Spleen (tissue), 7 donors: ENCODE measurements around the gene TMEM131L.

Experiments
- CTCF ChIP-seq, 11 experiments: fragments of 200-600 bp in 7 of 11; fragments of 450-650 bp in 4 of 11; sonication (generic) in 4 of 11; IDR thresholded peaks in 8 of 11; conservative IDR thresholded peaks in 3 of 11; 1 replicate in 7 of 11; 2 replicates in 4 of 11; pipeline versions ENCODE4 v1.4.0 to v1.8.0; 2016 to 2021; ENCODE audit warnings: antibody characterized with exemption in 11 of 11, inconsistent platforms in 4 of 11, mild to moderate bottlenecking in 1 of 11
- POLR2A ChIP-seq, 3 donors: fragments of 450-650 bp; IDR thresholded peaks; one replicate each; pipeline ENCODE4 v1.5.1; 2017; ENCODE audit warnings: antibody characterized with exemption in 3 of 3, mild to moderate bottlenecking in 1 of 3
- donor health status: DM: no; HTN: no; CAD: no; lungs with moderate emphysema.
- donor health status: DM: no; HTN: no; CAD: no.
- donor health status: DM: no; HTN: no; CAD: no.

- TF ChIP-seq CTCF (IDR thresholded peaks at IDR 0.05 in 8 of 11, conservative IDR thresholded peaks at IDR 0.05 in 3 of 11) (no peak), POLR2A (IDR thresholded peaks at IDR 0.05) (no peak)
Observed at GRCh38 chr4:153517159-153517558, 51.0 kb downstream of the TMEM131L start.
